T-helper 2 cell (primary cell): ENCODE data around the gene MPP2.
"Not testable (repeated sequence)": the region's sequence is repeated elsewhere in the genome, so short reads cannot be mapped to it uniquely, and the experiment has no call there.

Experiments used
- DNase-seq, 5 experiments: peaks; one replicate each; pipeline versions ENCODE4 v3.0.0 to v3.0.0-alpha.2; 2012 to 2022

Gene MPP2

DNA sequence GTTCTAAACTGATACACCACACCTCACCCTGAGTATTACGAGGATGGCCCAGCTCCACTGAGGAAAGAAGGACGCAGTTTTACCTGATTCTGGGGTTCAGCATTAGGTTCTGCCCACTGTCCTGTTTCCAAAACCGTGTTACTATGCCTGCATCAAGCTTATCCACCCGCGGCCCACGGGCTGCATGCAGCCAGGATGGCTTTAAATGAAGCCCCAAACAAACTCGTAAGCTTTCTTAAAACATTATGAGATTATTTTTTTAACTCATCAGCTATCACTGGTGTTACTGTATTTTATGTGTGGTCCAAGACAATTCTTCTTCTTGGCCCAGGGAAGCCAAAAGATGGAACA lies 64.4 kb downstream of the MPP2 start:
- no peak for DNase-seq

DNA sequence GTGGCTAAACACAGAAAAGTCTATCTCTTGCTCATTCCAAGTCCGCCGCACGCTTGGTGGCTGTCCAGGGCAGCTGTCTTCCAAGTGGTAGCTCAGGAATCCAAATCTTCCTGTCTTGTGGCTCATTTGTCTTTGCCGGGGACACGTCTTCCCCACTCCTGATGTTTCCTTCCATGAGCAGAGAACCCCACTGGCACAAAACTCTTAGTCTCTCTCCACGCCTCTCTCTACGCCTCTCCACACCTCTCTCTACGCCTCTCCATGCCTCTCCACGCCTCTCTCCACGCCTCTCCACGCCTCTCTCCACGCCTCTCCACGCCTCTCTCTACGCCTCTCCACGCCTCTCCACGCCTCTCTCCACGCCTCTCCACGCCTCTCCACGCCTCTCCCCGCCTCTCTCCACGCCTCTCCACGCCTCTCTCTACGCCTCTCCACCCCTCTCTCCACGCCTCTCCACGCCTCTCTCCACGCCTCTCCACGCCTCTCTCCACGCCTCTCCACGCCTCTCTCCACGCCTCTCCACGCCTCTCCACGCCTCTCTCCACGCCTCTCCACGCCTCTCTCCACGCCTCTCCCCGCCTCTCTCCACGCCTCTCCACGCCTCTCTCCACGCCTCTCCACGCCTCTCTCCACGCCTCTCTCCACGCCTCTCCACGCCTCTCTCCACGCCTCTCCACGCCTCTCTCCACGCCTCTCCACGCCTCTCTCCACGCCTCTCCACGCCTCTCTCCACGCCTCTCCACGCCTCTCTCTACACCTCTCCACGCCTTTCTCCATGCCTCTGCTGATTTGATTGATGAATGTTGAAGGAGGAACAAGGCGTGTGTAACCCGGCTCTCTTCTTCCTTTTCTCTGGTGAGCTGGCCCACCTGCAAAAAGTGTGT lies 65.0 kb downstream of the MPP2 start:
- DNase-seq: not testable (repeated sequence)

DNA sequence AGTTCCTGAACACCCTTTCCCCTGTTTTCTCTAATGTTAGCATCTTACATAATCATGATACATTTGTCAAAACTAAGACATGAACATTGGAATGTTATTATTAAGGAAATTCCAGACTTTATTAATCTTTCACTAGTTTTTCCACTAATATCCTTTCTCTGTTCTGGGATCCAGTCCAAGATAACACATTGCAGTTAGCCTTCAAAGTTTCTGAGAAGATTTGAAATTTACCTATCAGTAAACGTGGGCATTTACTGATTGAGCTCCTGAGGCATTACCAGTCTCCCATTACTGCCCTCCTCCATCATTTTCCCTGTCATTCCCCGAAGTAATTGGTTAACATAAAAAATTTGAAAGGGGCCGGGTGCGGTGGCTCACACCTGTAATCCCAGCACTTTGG lies 66.1 kb downstream of the MPP2 start:
- no peak for DNase-seq

DNA sequence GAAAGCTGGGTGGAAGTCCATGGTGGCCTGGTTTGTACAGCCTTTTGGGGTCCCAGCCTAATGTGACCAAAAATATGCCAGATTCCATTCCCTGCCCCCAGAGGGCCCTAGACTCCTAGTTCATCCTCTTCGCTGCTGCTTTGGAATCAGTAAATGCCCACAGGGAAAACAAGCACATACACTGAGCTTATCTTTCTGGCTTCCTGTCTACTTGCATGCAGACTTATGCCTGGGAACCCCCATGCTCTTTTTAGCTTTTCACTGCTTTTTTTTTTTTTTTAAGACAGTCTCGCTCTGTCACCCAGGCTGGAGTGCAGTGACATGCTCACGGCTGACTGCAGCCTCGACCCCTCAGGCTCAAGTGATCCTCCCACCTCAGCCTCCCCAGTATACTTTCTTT lies 66.5 kb downstream of the MPP2 start:
- DNase-seq: no peak

DNA sequence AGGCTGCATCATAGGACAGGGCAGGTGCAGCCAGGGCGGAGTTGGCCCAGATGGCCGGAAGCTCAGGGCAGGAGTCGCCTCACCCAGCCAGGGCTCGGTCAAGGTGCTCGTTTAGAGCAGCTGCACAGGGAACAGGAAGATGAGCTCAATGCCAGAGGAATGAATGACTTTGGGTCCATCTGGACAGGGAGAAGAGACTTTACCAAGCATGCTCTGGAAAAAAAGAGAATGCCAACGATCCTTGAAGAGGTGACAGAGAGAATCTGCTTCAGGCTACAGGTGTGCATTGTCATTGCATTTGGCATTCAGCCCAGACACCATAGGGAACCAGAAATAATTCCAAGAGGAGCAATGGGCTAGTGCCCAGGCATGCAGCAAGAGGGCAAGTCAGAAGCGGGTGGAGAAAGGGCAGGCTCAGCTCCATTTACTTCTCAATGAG lies 67.6 kb downstream of the MPP2 start:
- no peak for DNase-seq

DNA sequence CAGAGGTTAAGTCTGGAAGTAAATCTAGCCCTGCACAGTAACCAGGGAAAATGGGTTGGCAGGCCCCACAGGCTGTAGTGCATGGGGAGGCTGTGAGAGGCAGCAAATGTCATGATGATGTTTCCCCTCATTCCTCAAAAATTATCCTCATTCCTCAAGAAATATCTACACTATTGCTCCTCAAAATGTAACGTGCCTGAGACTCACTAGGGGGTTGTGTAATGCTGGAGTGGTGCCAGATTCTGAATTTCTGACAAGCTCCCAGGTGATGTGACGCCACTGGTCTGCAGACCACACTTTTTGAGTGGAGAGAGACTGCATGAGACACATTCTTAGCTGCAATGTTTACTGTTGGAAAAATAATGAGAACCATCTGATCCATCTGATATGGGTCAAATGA lies 73.2 kb downstream of the MPP2 start:
- no peak for DNase-seq

DNA sequence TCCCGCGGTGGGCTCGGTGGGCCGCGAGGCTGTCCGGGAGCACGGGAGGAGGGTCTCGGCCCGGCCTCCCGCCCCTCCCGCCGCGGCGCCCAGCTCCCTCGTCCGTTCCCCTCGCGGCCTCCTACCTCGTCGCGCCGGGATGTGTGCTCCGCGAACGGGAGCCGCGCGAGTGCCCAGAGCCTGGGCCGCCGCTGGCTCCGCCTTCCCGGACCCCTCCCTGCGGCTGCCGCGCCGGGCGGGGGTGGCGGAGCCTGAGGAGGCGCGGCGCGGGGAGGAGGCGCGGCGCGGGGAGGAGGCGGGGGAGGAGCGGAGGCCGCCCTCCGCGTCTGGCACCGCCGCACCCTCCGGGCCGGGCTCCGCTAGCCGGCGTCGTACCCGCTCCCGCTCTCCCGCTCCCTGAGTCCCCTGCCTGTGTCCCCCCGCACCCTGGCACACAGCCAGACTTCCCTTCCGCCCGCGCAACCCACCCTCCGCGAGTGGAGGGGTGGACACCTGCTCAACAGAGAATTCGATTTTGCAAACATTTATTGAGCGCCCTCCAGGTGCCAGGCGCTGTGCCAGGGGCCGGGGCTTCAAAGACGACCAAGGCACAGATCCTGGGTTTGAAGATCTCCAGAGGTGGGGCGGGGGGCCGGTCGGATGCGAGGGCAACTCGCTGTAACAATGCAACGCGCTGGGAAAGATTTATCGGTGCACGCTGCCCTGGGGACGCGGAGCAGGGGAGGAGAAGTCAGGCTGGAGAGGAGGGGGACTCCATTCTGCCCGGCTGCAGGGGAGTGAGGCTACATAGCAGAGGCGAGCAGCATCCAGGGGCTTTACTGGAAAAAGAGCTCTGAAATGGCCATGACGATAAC lies 74.1 kb downstream of the MPP2 start, which contains the start of gene MPP3:
Gene MPP3, minus strand, starts transcription at position 171 of the 854 bp plus-strand sequence. CDS start 1,240 bp downstream, outside the sequence.
- peak; percentile 13 to 60 (median 30) for DNase-seq

DNA sequence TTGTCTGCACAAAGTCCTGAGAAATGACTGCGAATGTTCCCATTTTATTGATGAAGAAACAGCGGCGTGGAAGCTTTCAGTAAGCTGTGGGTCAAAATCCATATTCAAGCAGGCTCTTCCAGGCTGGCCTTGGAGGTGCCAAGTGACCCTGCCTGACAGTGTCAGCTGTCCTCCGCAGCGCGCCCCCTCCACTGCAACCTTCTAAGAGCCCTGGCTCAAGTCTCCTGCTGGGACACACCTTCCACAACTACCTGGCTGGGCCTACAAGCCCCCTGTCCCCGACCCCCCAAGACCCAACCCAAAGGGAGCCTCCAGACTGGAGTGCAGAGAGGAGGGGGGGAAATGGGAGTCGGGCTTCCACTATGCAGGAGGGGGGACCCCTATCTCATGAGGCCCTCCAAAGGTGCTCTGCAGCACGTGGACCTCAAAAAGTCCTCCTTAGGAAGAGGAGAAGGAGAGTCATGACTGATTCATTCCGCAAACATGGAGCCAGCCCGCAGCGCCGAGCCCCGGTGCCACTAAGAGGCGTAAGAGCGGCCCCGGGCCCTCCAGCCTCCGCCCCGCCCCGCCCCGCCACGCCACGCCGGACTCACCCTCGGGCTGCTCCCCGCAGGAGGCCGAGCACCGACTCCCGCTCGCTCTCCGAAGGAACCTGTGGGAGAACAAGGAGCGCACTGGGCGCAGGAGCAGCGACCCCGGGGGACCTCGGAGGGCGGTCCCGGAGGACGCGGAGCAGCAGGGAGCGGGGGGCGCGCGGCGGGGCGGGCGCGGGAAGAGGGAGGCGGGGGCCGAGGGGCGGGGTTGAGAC lies 75.0 kb downstream of the MPP2 start:
- no peak for DNase-seq

DNA sequence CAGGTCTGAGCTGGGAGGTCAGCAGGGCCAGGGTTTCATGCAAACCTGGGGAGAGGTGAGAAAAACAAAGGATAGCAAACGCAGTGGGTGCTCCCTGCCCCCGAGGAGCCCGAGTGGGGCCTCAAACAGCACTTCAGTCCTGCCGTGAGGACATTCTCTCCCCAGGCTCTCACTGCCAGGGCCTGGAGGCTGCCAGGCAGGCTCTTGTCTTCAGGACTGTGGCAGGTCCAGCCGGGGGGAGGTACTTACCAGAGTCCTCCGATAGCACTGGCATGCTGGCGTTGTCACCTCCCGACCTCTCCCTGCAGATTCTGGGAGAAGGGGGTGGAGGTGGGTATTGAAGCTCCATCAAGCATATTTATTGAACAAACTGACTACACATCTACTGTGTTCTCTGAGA lies 75.7 kb downstream of the MPP2 start:
- no peak for DNase-seq

DNA sequence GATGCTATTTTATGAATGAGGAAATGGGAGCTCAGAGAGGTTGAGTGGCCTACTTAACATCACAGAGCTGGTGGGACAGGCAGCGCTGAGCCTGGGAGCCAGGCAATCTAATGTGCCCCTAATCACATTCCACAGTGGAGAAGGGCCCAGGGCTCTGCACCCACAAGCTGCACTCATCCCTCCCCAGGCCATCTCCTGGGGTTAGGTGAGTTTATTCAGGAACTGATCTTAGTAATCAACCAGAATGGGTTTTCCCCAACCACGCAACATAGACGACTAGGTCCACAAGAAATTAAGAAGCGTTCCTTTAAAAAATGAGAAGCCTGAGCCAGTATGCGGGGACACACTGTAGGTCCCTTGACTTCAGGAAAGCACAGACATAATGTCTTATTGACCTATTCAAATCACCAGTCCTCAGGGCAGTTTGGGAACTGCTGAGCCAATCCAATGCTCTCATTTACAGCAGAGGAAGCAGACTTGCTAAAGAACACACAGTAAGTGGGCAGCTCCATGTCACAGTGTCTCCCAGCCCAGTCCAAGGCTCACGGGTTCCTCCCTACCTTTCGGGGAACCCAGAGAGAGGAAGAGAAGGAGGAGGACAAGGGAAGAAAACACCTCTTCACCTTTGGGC lies 76.7 kb downstream of the MPP2 start:
- DNase-seq: peak in 1 of 5 experiments; percentile 18

DNA sequence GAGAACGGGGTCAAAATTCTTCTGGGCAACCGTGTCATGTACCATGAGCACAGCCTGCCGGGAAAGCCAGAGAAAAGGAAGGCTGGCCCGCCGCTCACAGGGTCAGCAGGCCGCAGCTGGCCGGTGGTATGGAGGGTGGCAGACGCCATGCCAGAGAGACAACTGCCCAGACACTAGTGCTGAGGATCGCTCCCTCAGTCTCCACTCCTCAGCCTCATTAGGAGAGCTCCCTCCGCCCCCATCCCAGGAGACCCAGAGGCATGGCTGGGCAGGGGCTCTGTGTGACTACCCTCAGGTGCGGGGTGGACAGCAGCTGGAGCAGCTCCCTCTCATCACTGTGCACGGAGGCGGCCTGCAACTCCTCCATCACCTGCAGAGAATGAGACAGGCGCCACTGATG lies 77.6 kb downstream of the MPP2 start:
- DNase-seq: no peak

DNA sequence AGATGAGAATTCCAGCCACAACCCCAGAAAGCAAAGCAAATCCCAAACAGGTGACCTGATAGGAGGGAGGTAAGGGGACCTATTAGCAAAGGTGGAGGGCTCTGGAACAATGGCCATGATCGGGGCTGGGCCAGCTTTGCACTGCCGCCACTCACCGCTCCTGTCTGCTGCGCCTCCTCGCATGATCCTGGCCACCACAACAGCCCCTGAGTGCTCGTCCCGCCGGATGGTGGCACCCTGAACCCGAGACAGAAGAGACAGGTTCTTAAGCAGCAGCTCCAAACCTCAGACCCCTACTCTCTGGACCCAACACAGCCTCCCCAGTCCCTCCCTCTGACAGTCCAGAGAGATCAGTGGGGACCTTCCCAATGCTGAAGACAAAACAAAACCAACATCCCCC lies 79.7 kb downstream of the MPP2 start:
- no peak for DNase-seq

DNA sequence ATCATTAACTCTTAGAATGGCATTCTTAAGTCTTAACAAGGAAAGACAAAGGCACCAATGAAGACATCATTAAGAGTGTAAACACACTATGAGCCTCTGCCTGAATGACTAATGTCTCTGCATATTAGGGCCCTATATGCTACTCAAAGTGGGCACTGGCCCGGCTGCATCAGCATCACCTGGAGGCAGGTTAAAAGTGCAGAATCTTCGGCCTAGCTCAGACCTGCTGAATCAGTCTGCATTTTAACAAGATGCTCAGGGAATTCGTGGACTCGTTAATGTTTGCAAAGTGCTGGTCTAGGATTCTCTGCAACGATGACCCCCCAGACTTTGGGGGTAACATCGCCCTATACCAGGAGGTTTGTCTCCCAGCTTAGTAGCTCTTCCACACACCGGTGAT lies 81.1 kb downstream of the MPP2 start:
- no peak for DNase-seq

DNA sequence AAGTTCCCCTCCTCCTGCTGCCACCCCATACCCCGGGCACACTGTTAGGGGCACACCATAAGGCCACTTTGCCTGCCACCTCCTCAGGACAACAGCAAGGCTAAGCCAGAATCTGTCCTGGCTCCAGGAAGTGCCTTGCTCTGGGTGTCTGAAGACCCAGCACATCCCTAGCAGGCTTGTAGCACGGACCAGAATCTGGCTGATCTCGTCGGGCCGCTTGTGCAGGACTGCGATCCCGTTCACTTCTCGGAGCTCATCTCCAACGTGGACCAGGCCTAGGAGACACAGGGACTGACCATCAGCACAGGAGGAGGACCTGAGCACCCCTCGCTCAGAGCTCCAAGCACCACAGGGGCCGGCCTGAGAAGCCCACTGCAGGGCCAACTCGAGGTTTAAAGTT lies 81.8 kb downstream of the MPP2 start:
- no peak for DNase-seq
